ENCODE results near the gene AGAP2. TPM values are rescaled to one million over a fixed set of nuclear protein-coding genes. Genes with fewer than 3 reads are reported as not detected.

The AGAP2 gene
- polyA plus RNA-seq, 3 donors = 0.20 to 3.4 (median 0.65) TPM

DNA sequence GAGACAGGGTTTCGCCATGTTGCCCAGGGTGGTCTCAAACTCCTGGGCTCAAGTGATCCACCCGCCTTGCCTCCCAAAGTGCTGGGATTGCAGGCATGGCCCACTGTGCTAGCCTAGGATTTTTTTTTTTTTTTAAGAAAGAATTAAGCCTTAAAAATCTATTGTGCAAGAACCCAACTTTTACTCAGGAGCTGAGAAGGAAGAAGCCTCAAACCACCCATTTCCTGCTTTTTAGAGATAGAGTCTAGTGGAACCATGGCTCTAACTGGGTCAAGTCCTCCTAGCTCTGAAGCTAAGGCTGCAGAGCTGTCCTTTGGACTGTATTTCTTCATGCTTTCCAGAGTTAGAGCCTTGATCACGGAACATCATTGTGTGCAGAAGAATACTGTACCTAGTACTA is 42.7 kb upstream of the AGAP2 start:
- H3K4me3 ChIP-seq (replicated peaks in 1 of 3; ENCODE audit: low read depth in 2 of 3, low read length in 3 of 3) = peak overlapping the region in 1 of 3 experiments; percentile 82
- peaks cover 38 to 39% of the 10 kb centered on the region in 2 donors for H3K4me1 ChIP-seq (ENCODE audit: control insufficient read depth in 1 of 2, insufficient read depth in 2 of 2, low read length in 2 of 2)
- no peak overlapping the region for H3K9ac ChIP-seq (ENCODE audit: insufficient read depth, low read length, poor library complexity, severe bottlenecking)
- TF ChIP-seq, protein P1, sequence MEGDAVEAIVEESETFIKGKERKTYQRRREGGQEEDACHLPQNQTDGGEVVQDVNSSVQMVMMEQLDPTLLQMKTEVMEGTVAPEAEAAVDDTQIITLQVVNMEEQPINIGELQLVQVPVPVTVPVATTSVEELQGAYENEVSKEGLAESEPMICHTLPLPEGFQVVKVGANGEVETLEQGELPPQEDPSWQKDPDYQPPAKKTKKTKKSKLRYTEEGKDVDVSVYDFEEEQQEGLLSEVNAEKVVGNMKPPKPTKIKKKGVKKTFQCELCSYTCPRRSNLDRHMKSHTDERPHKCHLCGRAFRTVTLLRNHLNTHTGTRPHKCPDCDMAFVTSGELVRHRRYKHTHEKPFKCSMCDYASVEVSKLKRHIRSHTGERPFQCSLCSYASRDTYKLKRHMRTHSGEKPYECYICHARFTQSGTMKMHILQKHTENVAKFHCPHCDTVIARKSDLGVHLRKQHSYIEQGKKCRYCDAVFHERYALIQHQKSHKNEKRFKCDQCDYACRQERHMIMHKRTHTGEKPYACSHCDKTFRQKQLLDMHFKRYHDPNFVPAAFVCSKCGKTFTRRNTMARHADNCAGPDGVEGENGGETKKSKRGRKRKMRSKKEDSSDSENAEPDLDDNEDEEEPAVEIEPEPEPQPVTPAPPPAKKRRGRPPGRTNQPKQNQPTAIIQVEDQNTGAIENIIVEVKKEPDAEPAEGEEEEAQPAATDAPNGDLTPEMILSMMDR (IDR thresholded peaks at IDR 0.05) = no peak
- WGBS (ENCODE audit: insufficient coverage) = 38% methylated on average over 1 of the region's 3 CpGs
- peak overlapping the region; percentile 57 to 94 (median 76) for H3K27ac Mint-ChIP-seq
- no peaks in the 10 kb centered on the region for H3K27me3 ChIP-seq (ENCODE audit: control insufficient read depth in 2 of 2, insufficient read depth in 2 of 2, low read length in 2 of 2)
- peak overlapping the region; percentile 83 for H3K4me2 ChIP-seq (replicated peaks; ENCODE audit: extremely low read depth, low read length, poor library complexity, severe bottlenecking)
- intact Hi-C loops (cut with micrococcal nuclease) = loop anchor here in 1 of 2 donors (5.0 kb wide), 1 partner anchor 66 kb away; the partner anchor contains the start of gene CTDSP2
- peaks cover 11 to 12% of the 10 kb centered on the region in 2 donors for H3K36me3 Mint-ChIP-seq
- H4K20me1 ChIP-seq (ENCODE audit: insufficient read depth, low read length) = no peaks in the 10 kb centered on the region
- peaks cover 12% of the 10 kb centered on the region in 2 donors for H3K36me3 ChIP-seq (replicated peaks in 1 of 2; ENCODE audit: control insufficient read depth in 1 of 2, insufficient read depth in 2 of 2, low read length in 2 of 2)
- peak overlapping the region; percentile 57 for H2AFZ ChIP-seq (ENCODE audit: insufficient read depth, low read depth, low read length, poor library complexity, severe bottlenecking)
- peaks cover 0 to 2% (median 0%) of the 10 kb centered on the region in 7 donors for H3K9me3 Mint-ChIP-seq
- peak in 2 of 3 donors; percentile 57 to 63 for DNase-seq
- H3K9me3 ChIP-seq (replicated peaks in 1 of 2; ENCODE audit: control insufficient read depth in 1 of 2, insufficient read depth in 1 of 2, low read length in 2 of 2) = no peaks in the 10 kb centered on the region
- H3K27ac ChIP-seq (ENCODE audit: low read depth in 1 of 2, low read length in 2 of 2) = peak overlapping the region; percentile 36 to 81
- H3K4me3 Mint-ChIP-seq = peak overlapping the region in 1 of 2 donors; percentile 43
- H3K79me2 ChIP-seq (ENCODE audit: insufficient read depth, low read length) = peaks cover 17% of the 10 kb centered on the region
- H3K4me1 Mint-ChIP-seq = peaks cover 42% of the 10 kb centered on the region
- peaks cover 0 to 3% (median 0%) of the 10 kb centered on the region in 3 donors for H3K27me3 Mint-ChIP-seq (ENCODE audit: low read depth in 3 of 3)

GRCh38 chr12:57780284-57780897 is 41.8 kb upstream of the AGAP2 start:
- Histone ChIP-seq H3K4me3 (replicated peaks in 1 of 3; ENCODE audit: low read depth in 2 of 3, low read length in 3 of 3) (no peak overlapping the region), H2AFZ (ENCODE audit: insufficient read depth, low read depth, low read length, poor library complexity, severe bottlenecking) (no peak overlapping the region), H3K4me1 (ENCODE audit: control insufficient read depth in 1 of 2, insufficient read depth in 2 of 2, low read length in 2 of 2) (peaks cover 47% of the 10 kb centered on the region in 2 donors), H3K36me3 (replicated peaks in 1 of 2; ENCODE audit: control insufficient read depth in 1 of 2, insufficient read depth in 2 of 2, low read length in 2 of 2) (peaks cover 3 to 4% of the 10 kb centered on the region in 2 donors), H3K9me3 (replicated peaks in 1 of 2; ENCODE audit: control insufficient read depth in 1 of 2, insufficient read depth in 1 of 2, low read length in 2 of 2) (no peaks in the 10 kb centered on the region), H3K4me2 (replicated peaks; ENCODE audit: extremely low read depth, low read length, poor library complexity, severe bottlenecking) (no peak overlapping the region), H3K27ac (ENCODE audit: low read depth in 1 of 2, low read length in 2 of 2) (peak overlapping the region; percentile 36 to 81), H3K9ac (ENCODE audit: insufficient read depth, low read length, poor library complexity, severe bottlenecking) (no peak overlapping the region), H3K27me3 (ENCODE audit: control insufficient read depth in 2 of 2, insufficient read depth in 2 of 2, low read length in 2 of 2) (no peaks in the 10 kb centered on the region), H3K79me2 (ENCODE audit: insufficient read depth, low read length) (peaks cover 17% of the 10 kb centered on the region), H4K20me1 (ENCODE audit: insufficient read depth, low read length) (no peaks in the 10 kb centered on the region)
- Mint-ChIP-seq H3K36me3 (peaks cover 7 to 8% of the 10 kb centered on the region in 2 donors), H3K4me3 (no peak overlapping the region), H3K27me3 (ENCODE audit: low read depth in 3 of 3) (peaks cover 0 to 4% (median 0%) of the 10 kb centered on the region in 3 donors), H3K4me1 (peaks cover 51% of the 10 kb centered on the region), H3K27ac (peak overlapping the region in 5 of 7 donors; percentile 57 to 91 (median 74)), H3K9me3 (peaks cover 0 to 4% (median 0%) of the 10 kb centered on the region in 7 donors)
- intact Hi-C loops (cut with micrococcal nuclease) = loop anchor here in 1 of 2 donors (5.0 kb wide), 1 partner anchor 67 kb away; the partner anchor contains the start of gene CTDSP2
- TF ChIP-seq, protein P1 (IDR thresholded peaks at IDR 0.05) = no peak
- 100% methylated on average over 3 of the region's 4 CpGs for WGBS (ENCODE audit: insufficient coverage)
- DNase-seq = no peak

Measured in CD14-positive monocyte (primary cell).